HepG2 (cell line): ENCODE measurements around the gene DELE1. TPM values are rescaled to one million over a fixed set of nuclear protein-coding genes. Genes with fewer than 3 reads are reported as not detected.

ENCODE experiments used
- ATF1 ChIP-seq: IDR thresholded peaks from 2 replicates; pipeline ENCODE4 v1.6.1; 2016; ENCODE audit warnings: mild to moderate bottlenecking, control low read depth
- ATF7-NPFF ChIP-seq: sonication (generic); formaldehyde crosslinking; IDR thresholded peaks from 2 replicates; pipeline ENCODE4 v1.8.1; 2023; ENCODE audit warnings: mild to moderate bottlenecking, low read depth, missing genetic modification reagents, moderate library complexity
- BCL6 ChIP-seq: IDR thresholded peaks from 2 replicates; pipeline ENCODE4 v1.6.1; 2016; ENCODE audit warnings: missing genetic modification reagents, missing compliant biosample characterization
- CHD2 ChIP-seq: IDR thresholded peaks from 2 replicates; pipeline ENCODE4 v1.6.1; 2011; ENCODE audit warnings: low read depth, low read length, improper control_type of control experiment
- CHD4 ChIP-seq: fragments of 200-600 bp; sonication (generic); IDR thresholded peaks from 2 replicates; pipeline ENCODE4 v1.7.0; 2017; ENCODE audit warnings: mild to moderate bottlenecking, low read length, borderline replicate concordance
- HES4 ChIP-seq: sonication (generic); formaldehyde crosslinking; IDR thresholded peaks from 2 replicates; pipeline ENCODE4 v1.9.0; 2021; ENCODE audit warnings: mild to moderate bottlenecking, missing genetic modification reagents, borderline replicate concordance
- HNF4G ChIP-seq, 2 experiments: sonication (generic) in 1 of 2; formaldehyde crosslinking in 1 of 2; IDR thresholded peaks; 2 replicates each; pipeline versions ENCODE4 v1.4.0 to v1.6.1; 2011 to 2020; ENCODE audit warnings: borderline replicate concordance in 2 of 2, low read depth in 2 of 2, mild to moderate bottlenecking in 2 of 2, low read length in 1 of 2, missing genetic modification reagents in 1 of 2, moderate library complexity in 1 of 2
- JDP2 ChIP-seq: sonication (generic); formaldehyde crosslinking; IDR thresholded peaks from 2 replicates; pipeline ENCODE4 v1.8.1; 2022; ENCODE audit warnings: missing genetic modification reagents, borderline replicate concordance
- MAFG ChIP-seq: sonication (generic); formaldehyde crosslinking; IDR thresholded peaks from 2 replicates; pipeline ENCODE4 v1.5.1; 2020; ENCODE audit warnings: mild to moderate bottlenecking, missing genetic modification reagents
- MEIS2 ChIP-seq: sonication (generic); formaldehyde crosslinking; IDR thresholded peaks from 2 replicates; pipeline ENCODE4 v1.9.0; 2021; ENCODE audit warnings: mild to moderate bottlenecking, missing genetic modification reagents
- MYPOP ChIP-seq: sonication (generic); formaldehyde crosslinking; IDR thresholded peaks from 2 replicates; pipeline ENCODE4 v1.8.1; 2023; ENCODE audit warnings: mild to moderate bottlenecking, moderate library complexity, missing genetic modification reagents
- NFATC3 ChIP-seq: sonication (generic); formaldehyde crosslinking; IDR thresholded peaks from 2 replicates; pipeline ENCODE4 v1.5.1; 2020; ENCODE audit warnings: mild to moderate bottlenecking, missing genetic modification reagents
- ONECUT2 ChIP-seq: sonication (generic); formaldehyde crosslinking; IDR thresholded peaks from 2 replicates; pipeline ENCODE4 v1.4.0; 2020; ENCODE audit warnings: missing genetic modification reagents
- RFX1 ChIP-seq: fragments of 450-650 bp; IDR thresholded peaks from 2 replicates; pipeline ENCODE4 v1.6.1; 2017
- RNF219 ChIP-seq: sonication (generic); formaldehyde crosslinking; IDR thresholded peaks from 2 replicates; pipeline ENCODE4 v1.5.0; 2020; ENCODE audit warnings: mild to moderate bottlenecking, missing genetic modification reagents
- SATB2 ChIP-seq: sonication (generic); formaldehyde crosslinking; IDR thresholded peaks from 2 replicates; pipeline ENCODE4 v1.5.0; 2020; ENCODE audit warnings: missing genetic modification reagents
- TARDBP ChIP-seq: sonication (generic); formaldehyde crosslinking; IDR thresholded peaks from 2 replicates; pipeline ENCODE4 v1.8.0; 2022; ENCODE audit warnings: mild to moderate bottlenecking, missing genetic modification reagents
- THAP8 ChIP-seq: sonication (generic); formaldehyde crosslinking; IDR thresholded peaks from 2 replicates; pipeline ENCODE4 v1.5.1; 2020; ENCODE audit warnings: missing genetic modification reagents, mild to moderate bottlenecking, borderline replicate concordance
- ZFP41 ChIP-seq: sonication (generic); formaldehyde crosslinking; IDR thresholded peaks from 2 replicates; pipeline ENCODE4 v1.4.0; 2020; ENCODE audit warnings: mild to moderate bottlenecking, missing genetic modification reagents, borderline replicate concordance
- ZFP82 ChIP-seq: sonication (generic); formaldehyde crosslinking; IDR thresholded peaks from 2 replicates; pipeline ENCODE4 v1.5.1; 2020; ENCODE audit warnings: mild to moderate bottlenecking, missing genetic modification reagents, borderline replicate concordance
- ZNF484 ChIP-seq: sonication (generic); formaldehyde crosslinking; IDR thresholded peaks from 2 replicates; pipeline ENCODE4 v1.5.1; 2020; ENCODE audit warnings: mild to moderate bottlenecking, low read depth, missing genetic modification reagents, borderline replicate concordance
- ZNF547 ChIP-seq: sonication (generic); formaldehyde crosslinking; IDR thresholded peaks from 2 replicates; pipeline ENCODE4 v1.5.1; 2020; ENCODE audit warnings: mild to moderate bottlenecking, missing genetic modification reagents
- polyA plus RNA-seq, 8 experiments: library from polyadenylated mRNA; depleted of rRNA in 3 of 8; stranded (reverse) in 7 of 8; unstranded in 1 of 8; fragments of >200 nt; fragmentation: Illumina TruSeq in 4 of 8; extraction: Trizol in 4 of 8; gene quantifications; 2 replicates each; pipeline versions ENCODE4 v1.2.1 to v1.2.3, GENCODE V29; 2011 to 2016; ENCODE audit warnings: low read depth in 4 of 8, missing spikeins in 1 of 8, mixed read lengths in 1 of 8; ENCODE audit not compliant: insufficient read depth in 1 of 8
- total RNA-seq, 5 experiments: library from RNA; depleted of rRNA; stranded (reverse); fragments of >200 nt; fragmentation: Illumina TruSeq; extraction: Trizol; gene quantifications; 2 replicates each; pipeline ENCODE4 v1.2.3, GENCODE V29; 2016; ENCODE audit warnings: low read depth in 1 of 5
- TF ChIP-seq, protein P1 (sequence below): sonication (generic); formaldehyde crosslinking; IDR thresholded peaks from 2 replicates; pipeline ENCODE4 v1.8.1; 2023; ENCODE audit warnings: missing genetic modification reagents, inconsistent platforms, borderline replicate concordance
- TF ChIP-seq, protein P2 (sequence below): sonication (generic); formaldehyde crosslinking; IDR thresholded peaks from 2 replicates; pipeline ENCODE4 v1.8.1; 2022; ENCODE audit warnings: low read depth, mild to moderate bottlenecking, missing genetic modification reagents

DELE1 gene
- total and polyA plus RNA-seq, 2 of the 13 experiments (the other 11 are each of a cell fraction or from before 2014, with no cell fraction given): 57.5 to 90.3 TPM

DNA sequence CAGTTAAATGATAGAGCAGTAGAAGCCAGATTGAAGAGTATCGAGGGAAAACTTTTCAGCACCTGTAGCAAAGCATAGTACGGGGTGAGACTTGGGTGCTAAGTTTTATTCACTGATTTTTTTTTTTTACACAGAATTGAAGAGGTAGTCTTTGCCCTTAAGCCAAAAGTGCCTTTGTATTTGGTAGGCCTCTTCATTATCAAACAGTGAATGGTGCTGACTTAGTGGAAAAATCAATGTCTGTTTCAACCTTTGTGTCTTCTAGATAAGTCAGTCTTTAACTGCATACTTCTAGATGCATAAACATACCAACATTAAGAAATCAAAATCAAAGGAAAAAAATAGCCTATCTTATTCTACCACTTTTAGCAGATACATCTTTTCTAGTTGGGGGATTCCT, 59.0 kb downstream of the DELE1 start (continued):
- TF ChIP-seq CHD2: no peak
- TF ChIP-seq ATF7-NPFF (CRISPR knock-in tag): no peak
- TF ChIP-seq ZNF484 (CRISPR knock-in tag): no peak
- no peak for TF ChIP-seq MYPOP (CRISPR knock-in tag)
- TF ChIP-seq ZFP82 (CRISPR knock-in tag): no peak
- no peak for TF ChIP-seq RNF219 (CRISPR knock-in tag)
- TF ChIP-seq SATB2: no peak
- 0 out of 2 replicates have a peak, but pooled peaks have one; percentile 37 for TF ChIP-seq BCL6 (CRISPR knock-in tag)
- TF ChIP-seq MEIS2 (CRISPR knock-in tag): no peak
- no peak for TF ChIP-seq ZNF547 (CRISPR knock-in tag)
- TF ChIP-seq ZFP41 (CRISPR knock-in tag): no peak
- TF ChIP-seq THAP8: no peak
- TF ChIP-seq, protein P1, sequence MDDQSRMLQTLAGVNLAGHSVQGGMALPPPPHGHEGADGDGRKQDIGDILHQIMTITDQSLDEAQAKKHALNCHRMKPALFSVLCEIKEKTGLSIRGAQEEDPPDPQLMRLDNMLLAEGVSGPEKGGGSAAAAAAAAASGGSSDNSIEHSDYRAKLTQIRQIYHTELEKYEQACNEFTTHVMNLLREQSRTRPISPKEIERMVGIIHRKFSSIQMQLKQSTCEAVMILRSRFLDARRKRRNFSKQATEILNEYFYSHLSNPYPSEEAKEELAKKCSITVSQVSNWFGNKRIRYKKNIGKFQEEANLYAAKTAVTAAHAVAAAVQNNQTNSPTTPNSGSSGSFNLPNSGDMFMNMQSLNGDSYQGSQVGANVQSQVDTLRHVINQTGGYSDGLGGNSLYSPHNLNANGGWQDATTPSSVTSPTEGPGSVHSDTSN (CRISPR knock-in tag): no peak
- TF ChIP-seq CHD4: no peak
- TF ChIP-seq JDP2 (CRISPR knock-in tag): no peak
- peak; percentile 20; the same call in 1 of the 2 replicates for TF ChIP-seq HNF4G (IDR thresholded peaks at IDR 0.05; ENCODE audit: borderline replicate concordance, low read depth, low read length)
- no peak for TF ChIP-seq HNF4G (CRISPR knock-in tag; IDR thresholded peaks at IDR 0.05; ENCODE audit: borderline replicate concordance, low read depth)
- no peak for TF ChIP-seq HES4 (CRISPR knock-in tag)
- TF ChIP-seq TARDBP (CRISPR knock-in tag): no peak
- no peak for TF ChIP-seq RFX1
- peak; percentile 69; the same call in 1 of the 2 replicates for TF ChIP-seq ONECUT2 (CRISPR knock-in tag)
- no peak for TF ChIP-seq ATF1 (CRISPR knock-in tag)
- TF ChIP-seq MAFG: no peak
- no peak for TF ChIP-seq NFATC3 (CRISPR knock-in tag)
- TF ChIP-seq, protein P2, sequence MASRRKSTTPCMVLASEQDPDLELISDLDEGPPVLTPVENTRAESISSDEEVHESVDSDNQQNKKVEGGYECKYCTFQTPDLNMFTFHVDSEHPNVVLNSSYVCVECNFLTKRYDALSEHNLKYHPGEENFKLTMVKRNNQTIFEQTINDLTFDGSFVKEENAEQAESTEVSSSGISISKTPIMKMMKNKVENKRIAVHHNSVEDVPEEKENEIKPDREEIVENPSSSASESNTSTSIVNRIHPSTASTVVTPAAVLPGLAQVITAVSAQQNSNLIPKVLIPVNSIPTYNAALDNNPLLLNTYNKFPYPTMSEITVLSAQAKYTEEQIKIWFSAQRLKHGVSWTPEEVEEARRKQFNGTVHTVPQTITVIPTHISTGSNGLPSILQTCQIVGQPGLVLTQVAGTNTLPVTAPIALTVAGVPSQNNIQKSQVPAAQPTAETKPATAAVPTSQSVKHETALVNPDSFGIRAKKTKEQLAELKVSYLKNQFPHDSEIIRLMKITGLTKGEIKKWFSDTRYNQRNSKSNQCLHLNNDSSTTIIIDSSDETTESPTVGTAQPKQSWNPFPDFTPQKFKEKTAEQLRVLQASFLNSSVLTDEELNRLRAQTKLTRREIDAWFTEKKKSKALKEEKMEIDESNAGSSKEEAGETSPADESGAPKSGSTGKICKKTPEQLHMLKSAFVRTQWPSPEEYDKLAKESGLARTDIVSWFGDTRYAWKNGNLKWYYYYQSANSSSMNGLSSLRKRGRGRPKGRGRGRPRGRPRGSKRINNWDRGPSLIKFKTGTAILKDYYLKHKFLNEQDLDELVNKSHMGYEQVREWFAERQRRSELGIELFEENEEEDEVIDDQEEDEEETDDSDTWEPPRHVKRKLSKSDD: no peak
